RPMI8226 (cell line): ENCODE measurements around the gene UBE2O.
A peak's percentile ranks its signal among the peaks of the same experiment; 100 is the strongest.

ENCODE experiments used
- DNase-seq: peaks from one replicate; pipeline ENCODE4 v3.0.0-alpha.2; 2015

The UBE2O gene

DNA sequence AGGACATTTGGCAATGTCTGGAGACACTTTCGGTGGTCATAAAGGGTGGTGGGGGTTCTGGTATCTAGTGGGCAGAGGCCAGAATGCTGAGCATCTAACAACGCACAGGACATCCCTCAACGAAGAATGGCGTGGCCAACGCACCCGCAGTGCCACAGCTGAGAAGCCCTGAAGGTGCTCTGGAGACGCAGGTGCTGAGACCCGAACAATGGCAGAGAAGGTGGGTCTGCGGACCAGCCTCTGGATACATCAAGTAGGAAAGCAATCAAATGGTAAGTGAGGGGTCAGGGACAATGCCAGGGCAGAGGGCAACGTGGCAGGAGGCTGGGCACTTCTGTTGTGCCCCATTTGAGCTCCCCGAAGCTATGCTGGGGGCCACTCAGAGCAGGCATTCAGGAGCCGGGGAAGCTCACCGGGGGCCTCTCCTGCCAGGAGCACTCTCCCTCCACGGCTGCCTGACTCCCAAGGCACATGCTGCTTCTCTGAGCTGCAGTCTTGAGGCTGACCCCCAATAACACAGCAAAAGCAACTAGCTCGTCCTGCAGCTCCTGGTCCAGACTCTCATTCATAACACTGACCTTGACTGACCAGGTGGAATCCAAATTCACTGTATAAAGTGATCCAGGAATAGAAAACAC lies 42.5 kb downstream of the UBE2O start:
- DNase-seq = no peak

DNA sequence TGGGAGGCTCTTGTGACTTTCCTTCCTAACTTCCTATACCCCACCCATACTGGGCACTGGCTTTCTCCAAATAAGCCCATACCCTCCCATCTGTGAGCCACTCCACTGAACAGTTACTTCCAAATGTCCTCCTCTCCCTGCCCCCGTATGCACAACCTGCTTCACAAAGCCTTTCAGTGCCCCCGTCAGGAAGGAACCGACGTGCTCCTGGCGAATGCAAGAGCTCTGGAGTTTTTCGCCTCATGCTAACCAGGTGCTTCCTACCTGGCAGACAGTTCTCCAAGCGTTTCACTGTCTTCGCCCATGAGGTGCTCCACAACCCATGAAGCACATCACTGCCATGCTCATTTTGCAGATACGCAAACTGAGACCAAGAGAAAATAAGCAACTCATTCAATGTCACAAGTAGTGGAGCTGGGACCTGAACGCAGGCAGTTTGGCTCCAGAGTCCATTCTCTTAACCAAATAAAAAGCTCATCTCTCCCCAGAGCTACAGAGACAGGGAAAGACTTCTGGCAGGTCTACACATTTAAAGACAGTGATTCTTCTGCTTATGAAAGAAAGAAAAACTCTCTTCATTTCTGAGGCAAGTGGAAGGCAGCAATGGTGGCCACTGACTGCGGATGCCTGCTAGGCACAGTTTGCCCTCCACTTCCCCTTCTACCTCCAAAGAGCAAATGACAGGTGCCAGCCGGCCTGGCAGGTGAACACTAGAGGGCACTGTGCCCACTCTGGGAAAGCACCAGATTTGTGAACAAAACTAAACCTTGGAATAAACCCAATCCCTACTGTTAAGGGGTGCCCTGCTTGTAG lies 44.7 kb downstream of the UBE2O start:
- DNase-seq = peak; percentile 87

DNA sequence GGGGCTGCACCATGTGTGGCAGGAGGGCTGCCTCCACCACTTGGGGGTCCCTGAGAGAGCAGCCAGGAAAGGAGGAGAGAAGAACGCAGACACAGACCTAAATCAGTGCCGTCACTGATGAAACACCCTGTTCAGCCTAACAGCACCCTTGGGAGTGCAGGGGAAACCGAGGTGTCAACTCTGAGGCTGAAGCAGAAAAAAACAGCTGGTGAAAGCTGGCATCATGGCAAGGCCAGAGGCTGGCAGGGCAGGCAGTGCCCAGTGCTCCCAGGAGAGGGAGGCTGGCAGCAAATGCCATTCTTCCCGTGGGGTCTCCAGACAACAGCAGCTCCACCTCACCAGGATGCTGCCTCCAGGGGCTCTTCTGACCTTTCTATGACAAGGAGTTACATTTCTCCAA lies 45.4 kb downstream of the UBE2O start:
- DNase-seq = no peak

DNA sequence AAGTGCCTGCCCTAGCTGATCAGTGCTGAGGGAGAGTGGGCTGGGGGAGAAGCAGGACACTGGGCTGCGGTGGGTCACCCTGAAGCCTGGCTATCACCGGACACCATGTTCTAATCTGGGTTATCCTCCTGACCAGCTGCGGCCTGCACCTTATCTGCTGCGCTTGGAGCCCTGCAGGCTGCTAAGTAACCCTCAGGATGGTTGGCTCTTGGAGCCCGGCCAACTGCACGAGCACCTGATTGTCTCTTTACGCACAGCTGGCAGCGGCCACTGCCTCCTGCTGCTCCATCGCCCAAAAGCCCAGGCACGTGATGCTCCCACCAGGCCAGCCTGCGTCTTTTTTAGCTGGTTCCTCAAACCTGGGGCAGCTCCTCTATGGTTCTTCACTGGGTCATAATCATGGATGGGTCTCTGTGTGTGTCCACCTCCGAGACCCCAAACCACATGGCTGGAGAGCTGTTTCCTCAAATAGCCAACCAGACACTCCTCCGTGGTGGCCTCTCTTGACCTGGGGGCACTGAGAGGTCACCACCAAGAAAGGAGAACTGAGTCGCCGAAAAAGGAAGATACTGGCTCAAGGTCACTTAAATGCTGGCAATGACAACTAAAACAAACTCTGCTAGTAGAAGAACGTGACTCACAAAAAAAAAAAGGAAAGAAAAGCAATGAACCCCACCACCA lies 46.8 kb downstream of the UBE2O start:
- peak; percentile 84 for DNase-seq

DNA sequence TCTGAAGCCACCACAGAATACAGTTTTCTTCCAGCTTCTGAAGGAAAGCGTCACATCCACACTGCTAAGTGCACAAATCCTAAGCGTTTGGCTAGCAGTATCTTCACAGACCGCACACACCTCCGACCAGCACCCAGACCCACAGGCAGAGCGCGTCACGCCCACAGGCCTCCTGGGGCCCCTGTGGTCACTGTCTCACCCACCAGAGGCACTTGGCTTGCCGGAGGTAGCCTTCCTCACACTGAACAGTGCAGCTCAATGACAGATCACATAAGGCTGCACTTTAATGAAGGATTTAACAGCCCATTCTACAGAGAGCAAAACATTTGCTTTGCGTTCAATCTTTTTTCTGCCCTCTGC lies 47.4 kb downstream of the UBE2O start:
- DNase-seq = no peak

DNA sequence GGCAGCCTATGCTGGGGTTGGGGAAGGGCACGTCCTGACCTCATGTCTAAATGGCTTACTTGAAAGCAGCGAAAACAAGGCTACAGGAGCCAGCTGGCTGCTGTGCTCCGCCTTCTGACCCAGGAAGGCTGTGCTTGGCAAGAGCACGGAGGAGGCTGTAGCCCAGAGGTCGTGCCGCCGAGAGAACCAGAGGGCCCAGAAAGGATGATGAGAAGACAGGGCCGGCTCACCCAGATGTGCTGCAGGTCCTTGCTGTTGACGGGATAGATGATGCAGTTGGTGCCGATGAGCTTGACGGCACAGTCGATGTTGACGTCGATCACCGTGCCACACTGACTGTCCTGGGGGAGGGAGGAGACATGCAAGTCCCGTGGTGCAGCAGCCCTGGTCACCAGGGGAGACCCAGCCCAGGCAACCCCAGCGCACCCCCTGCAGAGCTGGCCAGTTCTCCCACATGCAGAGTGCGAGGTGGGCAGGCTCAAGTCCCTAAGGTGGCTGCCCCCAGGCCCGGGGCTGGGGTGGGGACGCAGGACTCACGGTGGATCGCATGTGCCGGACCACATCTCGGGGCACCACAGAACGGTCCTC lies 47.9 kb downstream of the UBE2O start:
- DNase-seq = no peak

DNA sequence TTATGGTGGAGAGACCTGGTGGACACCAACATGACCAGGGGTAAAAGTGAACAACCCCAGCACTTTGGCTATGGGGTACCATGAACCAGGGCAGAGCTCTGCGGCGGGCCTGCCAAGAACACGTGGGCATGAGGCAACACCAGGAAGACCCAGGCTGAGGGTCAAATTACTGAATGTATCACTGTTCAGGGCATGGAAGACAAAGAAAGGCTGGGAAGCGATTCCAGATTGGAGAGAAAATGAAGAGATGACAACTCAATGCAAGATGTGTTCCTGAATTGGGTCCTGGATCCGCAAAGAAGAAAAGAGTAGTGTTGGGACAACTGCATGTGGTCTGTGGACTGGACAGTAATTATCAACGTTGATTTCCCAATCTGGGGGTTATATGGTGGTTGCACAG lies 48.7 kb downstream of the UBE2O start:
- no peak for DNase-seq

DNA sequence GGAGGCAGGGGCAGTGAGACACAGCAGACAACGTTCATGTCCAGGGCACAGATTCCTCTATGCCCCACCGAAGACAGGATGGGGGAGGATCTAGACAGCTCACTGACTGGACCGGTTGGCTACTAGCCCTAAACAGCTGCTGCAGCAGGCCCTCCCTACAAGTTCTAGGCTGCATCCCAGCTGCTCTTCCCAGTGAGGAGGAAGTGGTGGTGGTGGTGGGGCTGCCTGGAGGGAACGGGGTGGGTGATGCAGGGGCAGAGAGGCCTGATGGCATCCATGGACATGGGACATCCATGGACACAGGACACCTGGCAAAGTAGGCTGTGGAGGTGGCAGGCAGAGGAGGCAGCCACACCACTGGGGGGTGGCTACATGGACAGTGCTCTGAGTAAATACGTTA lies 50.2 kb downstream of the UBE2O start:
- DNase-seq = no peak

DNA sequence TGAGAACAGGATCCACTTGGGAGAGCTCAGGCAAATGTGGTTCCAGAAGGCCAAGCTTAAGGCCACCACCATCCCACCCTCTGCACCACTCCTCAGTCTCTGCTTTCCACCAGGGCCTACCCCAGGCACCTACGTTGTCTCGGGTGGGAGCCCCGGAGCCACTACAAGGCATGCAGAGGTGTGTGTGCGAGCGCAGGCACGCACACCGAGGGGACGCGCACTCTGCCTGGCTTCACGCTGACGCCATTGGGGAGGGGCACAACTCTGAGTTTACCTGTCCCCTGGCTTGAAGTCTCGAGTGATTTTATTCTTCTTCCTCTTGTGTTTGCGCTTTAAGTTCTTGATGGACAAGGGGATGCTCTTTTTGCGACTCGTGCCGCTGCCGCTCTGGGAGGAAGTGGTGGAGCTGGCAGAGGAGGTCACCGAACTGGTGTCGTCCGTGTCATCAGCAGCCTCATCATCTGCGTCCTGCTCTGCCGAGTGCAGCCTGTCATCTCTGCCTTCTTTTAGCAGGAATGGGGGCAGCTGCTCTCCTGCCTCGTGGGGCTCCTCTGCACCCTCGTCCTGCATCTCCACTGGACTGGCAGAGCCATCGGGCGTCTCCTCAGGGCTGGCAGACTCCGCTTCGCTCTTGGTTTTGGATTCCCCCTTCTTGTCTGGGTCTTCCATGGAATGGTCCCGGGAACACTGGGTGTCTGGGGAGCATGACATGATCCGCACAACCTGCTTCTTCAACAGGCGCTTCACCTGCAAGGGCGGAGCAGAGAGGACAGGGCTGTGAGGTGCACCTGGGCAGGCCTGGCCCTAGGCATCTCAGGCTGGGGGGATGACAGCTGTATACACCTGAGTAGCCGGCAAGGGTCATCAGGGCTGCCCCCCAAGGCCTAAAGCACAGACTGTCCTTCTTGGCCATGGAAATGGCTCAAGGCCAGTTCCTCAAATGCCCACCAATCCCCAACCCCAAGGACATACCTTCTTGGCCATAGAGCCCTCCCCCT lies 53.5 kb downstream of the UBE2O start:
- no peak for DNase-seq

DNA sequence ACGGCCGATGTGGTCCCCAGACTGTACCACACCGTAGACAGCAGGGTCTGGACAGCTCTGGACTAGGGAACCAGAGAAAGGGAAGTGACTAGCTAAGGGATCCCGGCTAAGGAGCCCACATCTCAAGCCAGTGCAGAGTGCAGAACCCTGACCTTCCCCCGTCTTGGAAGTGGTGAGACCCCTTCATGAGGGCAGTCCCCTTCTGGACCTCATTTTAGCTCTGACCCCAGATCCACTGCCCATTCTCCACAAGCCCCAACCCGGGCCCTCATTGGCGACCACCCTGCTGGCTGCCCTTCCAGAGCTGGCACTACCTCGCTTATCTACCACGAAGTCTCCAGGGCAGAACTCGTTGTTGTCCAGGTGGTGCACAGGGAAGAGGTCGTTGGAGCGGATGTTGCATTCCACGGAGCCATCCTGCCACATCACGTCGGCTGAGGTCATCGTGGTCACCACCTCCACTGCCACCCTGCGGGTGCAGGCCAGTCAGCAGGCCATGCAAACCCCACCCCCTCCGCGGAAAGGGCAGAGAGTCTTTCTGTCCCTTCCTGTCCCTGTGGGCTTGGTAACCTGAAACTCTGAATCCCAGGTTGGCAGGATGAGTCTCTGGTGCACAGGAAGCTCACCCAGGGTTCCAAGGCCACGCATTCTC lies 54.3 kb downstream of the UBE2O start:
- DNase-seq = no peak

DNA sequence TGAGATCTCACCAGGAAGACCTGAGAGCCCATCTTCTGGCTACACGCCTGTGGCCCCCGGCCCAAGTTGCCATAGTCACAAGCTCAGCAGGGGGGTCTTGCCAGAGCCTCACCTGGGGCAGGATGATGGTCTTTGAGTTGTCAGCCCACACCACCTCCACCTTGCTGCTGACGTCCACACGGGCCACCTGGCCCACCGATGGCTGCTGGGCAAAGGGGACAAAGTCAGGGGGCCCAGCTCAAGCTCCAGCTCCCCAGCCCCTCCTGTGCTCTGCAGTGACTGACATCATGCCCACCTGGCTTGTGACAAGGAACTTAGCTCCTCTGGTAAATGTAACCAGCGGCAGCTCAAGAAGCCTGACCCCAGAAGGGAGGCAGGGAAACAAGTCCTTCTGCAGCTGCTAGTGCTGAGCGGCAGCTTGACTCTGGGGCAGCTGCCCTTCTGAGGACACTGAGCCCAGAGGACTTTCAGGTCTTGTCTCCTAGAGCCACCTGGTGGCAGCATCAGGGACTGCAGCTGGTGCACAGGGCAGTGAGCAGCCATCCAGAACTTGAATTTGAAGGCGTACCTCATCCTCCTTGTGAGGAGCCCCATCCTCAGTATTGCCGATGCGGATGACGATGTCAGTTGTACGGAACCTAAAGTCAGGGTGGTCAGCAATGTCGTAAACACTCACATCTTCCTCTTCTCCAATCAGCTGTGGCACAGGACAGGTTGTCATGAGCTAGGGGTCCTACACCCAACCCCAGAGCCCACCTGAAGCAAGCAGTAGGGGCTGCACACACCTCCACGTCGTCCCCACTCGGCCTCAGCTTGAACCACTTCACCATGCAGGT lies 55.0 kb downstream of the UBE2O start:
- DNase-seq = peak; percentile 86

DNA sequence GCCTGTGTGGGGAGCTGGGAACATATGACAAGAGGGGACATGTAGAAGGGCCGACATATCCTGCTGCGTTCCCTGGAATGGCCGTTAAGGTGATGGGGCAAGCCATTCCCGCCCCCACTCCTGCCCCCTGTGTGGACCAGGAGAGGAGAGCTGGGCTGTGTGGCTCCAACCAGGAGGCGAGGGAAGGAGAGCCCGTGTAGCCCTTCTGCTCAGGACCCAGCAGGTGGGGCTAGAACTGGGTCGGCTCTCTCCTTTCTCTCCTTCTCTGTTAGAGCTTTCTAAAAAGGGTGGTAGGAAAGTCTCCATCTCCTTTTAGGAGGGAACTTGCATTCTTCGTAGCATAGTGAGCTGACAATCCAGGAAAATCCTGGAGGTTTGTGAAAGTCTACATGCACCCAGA lies 55.8 kb downstream of the UBE2O start:
- no peak for DNase-seq

DNA sequence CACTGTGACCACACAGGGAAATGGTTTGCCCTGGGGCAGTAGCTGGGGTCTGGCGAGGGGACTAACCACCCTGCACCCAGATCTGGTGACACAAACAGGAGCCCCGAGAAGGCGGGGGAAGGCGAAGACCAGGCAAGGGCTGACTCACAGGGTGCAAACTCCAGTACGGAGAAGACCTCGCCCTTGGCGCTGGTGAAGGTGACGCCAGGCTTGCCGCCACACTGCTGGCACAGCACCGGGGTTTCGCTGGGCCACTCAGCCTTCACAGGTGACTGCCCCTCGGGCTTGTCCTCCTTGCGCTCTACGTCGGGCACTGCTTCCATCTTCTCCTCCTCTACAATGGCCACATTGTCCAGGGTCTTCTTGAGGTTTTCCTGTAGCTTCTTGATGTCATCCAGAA lies 57.0 kb downstream of the UBE2O start:
- DNase-seq = no peak

DNA sequence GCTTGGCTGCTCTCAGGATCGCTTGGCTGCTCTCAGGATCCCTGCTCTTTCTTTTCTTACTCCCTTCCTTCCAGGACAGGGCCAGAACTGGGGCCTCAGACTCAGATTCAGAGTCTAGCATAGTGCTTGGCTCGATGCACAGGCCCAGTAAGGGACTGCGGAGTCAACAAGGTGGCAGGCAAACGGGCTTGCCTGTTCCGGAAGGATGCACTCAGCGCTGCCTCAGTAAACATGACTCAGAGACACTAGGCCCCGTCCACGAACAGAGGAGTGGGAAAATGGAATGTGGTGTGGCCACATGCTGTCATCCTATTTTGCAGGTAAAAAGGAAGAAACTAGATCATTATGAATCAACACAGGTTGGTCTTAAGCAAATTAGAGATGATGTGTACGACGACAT lies 58.8 kb downstream of the UBE2O start:
- DNase-seq = no peak

DNA sequence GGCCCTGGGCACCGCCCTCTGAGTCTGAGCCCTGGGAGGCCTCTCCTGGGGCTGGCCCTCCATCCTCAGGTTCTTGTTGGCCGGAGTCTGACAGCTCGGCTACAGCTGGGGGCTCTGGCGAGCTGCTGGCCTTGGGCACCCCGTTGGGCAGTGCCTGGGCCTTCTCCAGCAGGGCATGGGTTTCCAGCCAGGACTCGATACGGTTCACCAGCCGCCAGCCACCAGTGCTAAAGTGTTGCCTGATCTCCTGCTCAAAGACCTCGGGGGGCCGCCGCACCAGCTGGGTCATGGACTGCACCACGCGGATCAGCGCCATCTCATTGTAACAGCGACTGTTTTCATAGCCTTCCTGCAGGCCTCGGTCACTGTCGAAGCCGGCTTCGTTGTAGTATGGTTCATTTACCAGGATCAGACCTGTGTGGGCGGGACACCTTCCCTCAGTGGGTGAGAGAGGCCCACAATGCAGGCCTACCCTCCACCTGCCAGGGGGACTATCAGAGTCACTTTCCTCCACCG lies 61.7 kb downstream of the UBE2O start:
- no peak for DNase-seq

DNA sequence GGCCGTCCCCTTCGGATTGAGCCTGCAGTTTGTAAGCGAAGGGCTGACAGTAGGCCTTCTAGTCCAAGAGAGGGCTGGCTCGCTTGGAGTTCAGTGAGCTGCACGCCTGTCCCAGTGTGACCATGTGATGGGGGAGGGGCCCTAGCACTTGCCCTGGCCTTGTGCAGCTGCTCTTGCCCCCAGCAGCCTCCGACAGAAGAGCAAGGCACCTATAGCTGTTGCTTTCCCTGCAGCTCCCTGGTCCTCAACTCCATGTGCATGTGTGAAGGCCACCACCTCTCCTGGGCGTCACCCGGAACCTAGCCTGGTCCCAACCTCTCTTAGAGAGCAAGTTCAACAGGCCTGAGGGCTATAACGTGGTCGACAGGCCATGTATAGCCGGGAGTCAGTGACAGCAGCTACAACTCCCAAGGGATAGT lies 62.9 kb downstream of the UBE2O start:
- no peak for DNase-seq

DNA sequence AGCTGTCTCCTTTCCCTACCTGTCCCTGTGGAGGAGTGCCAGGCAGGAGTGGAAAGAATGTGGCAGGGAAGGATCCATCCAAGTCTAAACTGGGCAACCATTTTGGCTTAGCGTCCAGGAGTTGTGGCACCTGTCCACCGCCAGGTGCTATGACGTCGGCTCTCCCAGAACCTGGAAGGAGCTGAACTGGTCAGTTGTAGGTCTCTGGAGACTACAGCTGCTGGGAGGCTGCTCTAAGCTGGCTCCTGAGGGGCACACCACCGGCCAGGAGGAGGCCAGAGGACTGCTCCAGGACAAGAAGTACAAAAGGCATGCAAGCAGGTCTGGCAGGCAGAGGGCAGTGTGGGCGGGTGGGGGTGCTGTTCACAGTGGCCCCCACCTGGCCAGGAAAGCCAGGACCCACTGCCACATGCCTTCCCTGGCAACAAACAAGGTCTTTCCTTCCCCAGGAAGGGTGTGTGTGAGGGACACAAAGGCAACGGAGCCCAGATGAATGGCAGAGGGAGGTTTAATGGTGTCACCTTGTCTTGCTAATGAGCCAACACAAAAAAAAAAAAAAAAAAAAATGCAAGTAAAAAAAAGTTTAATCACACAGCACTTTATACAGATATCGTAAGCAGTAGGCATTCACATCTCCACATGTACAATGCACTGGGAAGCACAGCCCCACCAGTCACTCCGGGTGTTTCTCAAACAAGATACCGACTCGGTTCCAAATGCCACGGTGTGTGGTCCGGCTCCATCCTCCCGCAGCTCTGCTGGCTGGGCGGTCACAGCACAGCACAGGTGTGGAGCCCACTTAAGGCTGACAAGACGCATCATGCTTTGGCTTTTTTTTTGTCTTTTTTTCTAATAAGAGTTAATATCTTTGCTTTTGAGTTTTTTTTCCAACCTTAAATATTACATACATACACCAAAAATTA lies 63.7 kb downstream of the UBE2O start:
- DNase-seq = no peak

DNA sequence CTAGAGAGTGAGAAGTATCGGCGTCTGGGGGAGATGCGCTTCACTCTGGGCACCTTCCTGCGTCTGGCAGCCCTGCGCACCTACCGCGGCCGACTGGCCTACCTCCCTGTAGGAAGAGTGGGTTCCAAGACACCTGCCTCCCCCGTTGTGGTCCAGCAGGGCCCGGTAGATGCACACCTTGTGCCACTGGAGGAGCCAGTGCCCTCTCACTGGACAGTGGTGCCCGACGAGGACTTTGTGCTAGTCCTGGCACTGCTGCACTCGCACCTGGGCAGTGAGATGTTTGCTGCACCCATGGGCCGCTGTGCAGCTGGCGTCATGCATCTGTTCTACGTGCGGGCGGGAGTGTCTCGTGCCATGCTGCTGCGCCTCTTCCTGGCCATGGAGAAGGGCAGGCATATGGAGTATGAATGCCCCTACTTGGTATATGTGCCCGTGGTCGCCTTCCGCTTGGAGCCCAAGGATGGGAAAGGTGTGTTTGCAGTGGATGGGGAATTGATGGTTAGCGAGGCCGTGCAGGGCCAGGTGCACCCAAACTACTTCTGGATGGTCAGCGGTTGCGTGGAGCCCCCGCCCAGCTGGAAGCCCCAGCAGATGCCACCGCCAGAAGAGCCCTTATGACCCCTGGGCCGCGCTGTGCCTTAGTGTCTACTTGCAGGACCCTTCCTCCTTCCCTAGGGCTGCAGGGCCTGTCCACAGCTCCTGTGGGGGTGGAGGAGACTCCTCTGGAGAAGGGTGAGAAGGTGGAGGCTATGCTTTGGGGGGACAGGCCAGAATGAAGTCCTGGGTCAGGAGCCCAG lies 65.8 kb downstream of the UBE2O start:
- no peak for DNase-seq
